GM18867 (cell line): ENCODE results near the gene CAMK4.
"Not testable (repeated sequence)": the region's sequence is repeated elsewhere in the genome, so short reads cannot be mapped to it uniquely, and the experiment has no call there.

Experiments
- ATAC-seq: cut with Tn5 transposase; IDR thresholded peaks from one replicate; pipeline ENCODE4 v1.9.1; 2021; ENCODE audit warnings: mild to moderate bottlenecking, moderate library complexity; ENCODE audit not compliant: unreplicated experiment

The CAMK4 gene

DNA sequence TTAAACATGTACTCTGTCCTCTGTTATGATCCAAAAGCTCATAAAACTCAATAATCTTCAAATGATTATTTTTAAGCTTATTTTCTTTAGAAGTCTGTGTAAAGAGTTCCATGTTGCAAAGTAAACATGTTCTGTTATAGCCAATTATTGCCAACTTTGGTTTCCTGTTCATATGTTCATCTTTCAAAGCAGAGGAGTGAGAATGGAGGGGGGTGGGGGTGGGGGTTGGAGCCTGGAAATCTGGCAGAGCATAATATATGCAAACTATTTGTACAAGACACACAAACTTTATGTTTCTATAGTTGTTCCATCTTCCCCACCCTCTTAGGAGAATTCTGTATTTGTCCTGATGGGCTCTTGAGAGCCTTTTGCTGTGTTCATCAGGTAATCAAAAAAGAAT is 153.1 kb downstream of the CAMK4 start:
- ATAC-seq, result no peak

DNA sequence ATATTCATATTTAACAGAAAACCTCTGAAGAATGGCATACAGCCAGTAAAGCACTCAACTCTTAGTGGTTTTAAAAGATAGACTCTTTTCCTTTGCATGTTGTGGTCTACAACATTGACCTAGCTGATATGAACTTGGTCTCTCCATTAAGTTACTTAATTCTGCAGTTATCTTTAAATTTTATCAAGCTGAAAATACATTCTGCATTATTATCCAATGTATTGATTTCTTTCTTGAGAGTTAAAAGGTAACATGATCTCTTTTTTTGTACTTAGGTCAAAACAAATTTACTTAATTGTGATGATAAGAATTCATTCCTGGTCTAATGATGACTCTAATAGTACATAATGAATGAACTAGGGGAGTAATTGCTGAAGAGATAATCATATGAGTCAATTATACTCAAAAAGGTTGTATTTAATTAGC is 155.2 kb downstream of the CAMK4 start:
- ATAC-seq, result no peak

DNA sequence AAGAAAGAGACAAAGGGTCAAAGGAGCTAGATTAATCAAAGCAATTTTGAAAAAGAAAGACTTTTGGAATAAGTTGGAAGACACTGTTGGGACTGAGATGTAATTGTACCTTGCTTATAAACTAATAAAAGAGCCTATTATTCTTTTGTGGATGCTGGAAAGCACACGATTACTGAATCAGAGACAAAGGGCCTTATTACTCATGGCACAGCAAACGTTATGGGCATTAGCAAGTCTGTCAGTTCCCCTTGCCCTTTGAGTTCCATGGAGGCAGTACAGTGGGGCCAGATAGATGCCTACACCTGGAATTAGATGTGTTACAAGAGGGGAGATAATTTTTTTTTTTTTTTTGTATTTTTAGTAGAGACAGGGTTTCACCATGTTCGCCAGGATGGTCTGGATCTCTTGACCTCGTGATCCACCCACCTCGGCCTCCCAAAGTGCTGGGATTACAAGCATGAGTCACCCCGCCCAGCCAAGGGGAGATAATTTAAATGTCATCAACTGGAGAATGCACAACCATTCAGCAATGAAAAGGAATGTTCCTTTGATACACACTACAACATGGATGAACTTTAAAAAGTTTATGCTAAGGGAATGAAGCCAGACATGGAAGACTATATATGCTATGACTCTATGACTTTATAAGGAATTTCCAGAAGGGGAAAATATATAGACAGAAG is 159.2 kb downstream of the CAMK4 start:
- ATAC-seq, result no peak

DNA sequence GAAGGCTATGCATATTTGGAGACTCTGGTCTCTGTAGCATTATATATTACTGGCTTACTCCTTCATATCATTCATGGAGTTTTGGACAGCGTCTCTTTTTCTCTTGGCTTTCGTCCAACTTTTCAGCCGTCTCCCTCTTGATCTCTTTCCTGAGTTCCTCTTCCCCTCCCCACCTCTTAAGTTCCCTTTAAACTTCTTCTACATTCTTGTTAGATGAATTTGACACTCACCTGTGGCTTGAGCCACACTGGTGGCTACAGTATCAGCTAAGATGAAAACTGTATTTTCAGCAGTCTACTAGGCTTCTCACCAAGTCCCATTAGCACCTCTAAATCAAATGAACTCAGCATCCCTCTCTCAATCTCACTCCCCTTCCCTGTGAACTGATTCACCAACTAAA is 160.0 kb downstream of the CAMK4 start:
- no peak for ATAC-seq

DNA sequence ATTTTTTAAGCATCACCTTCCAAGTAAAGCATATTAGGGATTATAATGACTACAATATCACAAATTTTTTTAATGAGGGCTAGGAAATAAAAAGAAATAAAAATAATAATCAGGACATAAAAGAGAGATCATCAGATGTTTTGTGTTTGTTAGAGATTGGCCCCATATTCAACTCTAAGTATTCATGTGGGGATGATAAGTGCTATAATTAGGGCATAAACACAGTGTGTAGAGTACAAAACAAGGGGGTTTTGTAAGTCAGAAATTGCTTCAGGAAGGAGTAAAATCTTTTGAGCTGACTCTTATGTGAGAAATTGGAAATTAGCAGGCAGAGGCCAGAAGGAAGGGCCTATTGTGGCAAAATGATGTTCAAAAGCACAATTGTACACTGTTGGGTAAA is 160.9 kb downstream of the CAMK4 start:
- no peak for ATAC-seq

DNA sequence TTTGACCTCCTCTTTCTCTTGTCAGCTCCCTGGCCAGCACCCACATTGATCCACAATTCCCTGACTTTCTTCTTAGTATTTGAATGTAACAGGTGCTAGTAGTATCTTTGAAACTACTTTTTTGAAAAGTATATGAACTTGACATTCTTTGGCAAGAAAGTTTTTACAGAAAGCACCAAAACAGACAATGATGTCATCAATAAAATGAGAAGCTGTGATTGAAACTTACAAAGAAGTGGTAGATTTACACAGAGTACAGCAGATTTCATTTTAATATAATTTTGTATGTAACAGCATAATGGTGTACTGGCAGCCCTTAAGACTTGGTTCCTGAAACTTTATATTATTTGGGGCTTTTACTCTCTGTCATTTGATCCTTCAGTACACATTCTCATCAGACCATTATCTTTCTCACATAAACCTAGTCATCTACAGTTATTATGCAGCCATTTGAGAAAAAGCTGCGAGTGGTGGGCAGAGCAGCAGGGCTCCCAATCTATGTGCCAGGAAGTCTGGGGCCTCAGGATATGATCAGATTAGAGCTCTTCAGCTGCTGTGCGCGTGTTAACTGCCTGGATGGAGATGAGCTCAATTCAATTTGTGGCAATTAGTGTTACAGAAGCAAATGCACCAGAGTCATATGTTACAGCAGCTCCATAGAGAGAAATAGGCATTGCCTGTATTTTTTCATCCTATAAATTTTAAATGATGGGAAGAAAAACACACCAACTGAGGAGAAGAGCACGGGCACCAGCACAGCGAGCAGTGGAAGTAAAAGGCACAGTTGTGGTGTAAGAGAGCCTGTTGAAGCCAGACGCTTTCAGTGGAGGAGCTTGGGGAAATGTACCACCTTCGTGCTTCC is 162.0 kb downstream of the CAMK4 start:
- no peak for ATAC-seq

- ATAC-seq, result no peak
These were observed 162.6 kb downstream of the CAMK4 start for GRCh38 chr5:111386832-111387162.

GRCh38 chr5:111387361-111387760 is 163.2 kb downstream of the CAMK4 start:
- ATAC-seq, result no peak

- ATAC-seq, result no peak
These were observed 165.4 kb downstream of the CAMK4 start for GRCh38 chr5:111389390-111390082.

DNA sequence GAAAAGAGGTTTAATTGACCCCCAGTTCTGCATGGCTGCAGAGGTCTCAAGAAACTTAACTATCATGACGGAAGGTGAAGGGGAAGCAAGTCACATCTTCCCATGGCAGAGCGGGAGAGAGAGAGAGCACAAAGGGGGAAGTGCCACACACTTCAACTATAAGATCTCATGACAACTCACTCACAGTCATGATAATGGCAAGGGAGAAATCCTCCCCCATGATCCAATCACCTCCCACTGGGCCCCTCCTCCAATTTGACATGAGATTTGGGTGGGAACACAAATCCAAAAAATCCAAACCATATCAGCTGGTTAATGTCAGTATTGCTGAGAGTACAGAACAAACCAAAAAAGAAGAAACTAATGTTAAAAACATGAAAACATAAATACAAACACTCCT is 168.0 kb downstream of the CAMK4 start:
- ATAC-seq, result no peak

DNA sequence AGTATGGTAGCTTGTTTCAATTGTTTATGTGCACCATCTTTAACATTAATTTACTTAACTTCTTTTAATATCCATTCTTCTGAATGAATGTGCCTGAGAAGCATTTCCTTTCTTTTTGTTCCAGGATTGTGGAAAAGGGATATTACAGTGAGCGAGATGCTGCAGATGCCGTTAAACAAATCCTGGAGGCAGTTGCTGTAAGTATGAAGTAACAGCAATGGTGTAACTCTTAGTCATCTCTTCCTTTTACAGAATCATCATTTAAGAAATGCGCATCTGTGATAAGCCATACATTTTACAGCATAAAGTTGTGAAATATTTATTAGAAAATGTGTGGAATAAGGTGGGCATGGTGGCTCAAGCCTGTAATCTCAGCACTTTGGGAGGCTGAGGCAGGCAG is 170.4 kb downstream of the CAMK4 start:
- ATAC-seq, result no peak

- no peak for ATAC-seq
These were observed 173.8 kb downstream of the CAMK4 start for GRCh38 chr5:111398013-111398412.

DNA sequence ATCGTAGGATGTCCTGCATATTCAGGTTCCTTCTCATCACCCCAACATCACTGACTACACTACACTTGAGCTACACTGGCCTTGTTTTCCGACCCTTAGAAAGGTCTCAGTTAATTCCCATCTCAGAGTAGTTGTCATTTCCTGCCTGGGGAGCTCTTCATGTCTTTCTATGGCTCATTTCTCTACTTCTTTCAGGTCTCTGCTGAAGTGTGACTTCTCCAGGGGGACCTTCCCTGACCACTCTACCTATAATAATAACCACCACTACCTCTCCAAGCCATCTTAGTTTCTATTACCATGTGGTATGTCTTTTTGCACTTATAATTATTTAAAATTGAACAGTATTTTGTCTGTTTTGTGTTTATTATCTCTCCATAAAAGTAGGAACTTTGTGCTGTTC is 174.9 kb downstream of the CAMK4 start:
- ATAC-seq, result no peak

GRCh38 chr5:111401906-111402305 is 177.7 kb downstream of the CAMK4 start:
- ATAC-seq, result no peak

- no peak for ATAC-seq
These were observed 180.1 kb downstream of the CAMK4 start for GRCh38 chr5:111404270-111404769.

DNA sequence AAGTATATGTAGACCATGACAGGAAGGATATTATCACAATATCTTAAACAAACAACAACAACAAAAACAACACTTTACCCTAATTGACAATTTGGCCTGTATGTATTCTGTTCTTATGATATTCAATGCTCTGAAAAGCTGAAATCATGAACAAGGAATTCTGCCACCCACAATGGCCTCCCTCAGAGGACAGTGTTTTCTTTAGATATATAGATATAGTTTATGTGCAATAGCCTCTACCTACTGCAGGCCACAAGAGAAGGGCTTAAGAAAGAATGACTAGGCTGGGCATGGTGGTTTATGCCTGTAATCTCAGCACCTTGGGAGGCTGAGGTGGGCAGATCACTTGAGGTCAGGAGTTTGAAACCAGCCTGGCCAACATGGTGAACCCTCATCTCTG is 183.4 kb downstream of the CAMK4 start:
- ATAC-seq, result no peak

- no peak for ATAC-seq
These were observed 184.6 kb downstream of the CAMK4 start for GRCh38 chr5:111408817-111409216.

DNA sequence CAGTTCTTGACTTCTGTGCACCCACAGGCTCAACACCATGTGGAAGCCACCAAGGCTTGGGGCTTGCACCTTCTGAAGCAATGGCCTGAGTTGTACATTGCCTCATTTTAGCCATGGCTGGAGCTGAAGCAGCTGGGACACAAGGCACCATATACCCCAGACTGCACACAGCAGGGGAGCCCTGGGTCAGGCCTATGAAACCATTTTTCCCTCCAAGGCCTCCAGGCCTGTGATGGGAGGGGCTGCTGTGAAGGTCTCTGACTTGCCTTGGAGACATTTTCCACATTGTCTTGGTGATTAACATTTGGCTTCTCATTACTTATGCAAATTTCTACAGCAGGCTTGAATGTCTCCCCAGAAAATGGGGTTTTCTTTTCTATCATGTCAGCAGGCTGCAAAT is 185.1 kb downstream of the CAMK4 start:
- not testable (repeated sequence) for ATAC-seq

DNA sequence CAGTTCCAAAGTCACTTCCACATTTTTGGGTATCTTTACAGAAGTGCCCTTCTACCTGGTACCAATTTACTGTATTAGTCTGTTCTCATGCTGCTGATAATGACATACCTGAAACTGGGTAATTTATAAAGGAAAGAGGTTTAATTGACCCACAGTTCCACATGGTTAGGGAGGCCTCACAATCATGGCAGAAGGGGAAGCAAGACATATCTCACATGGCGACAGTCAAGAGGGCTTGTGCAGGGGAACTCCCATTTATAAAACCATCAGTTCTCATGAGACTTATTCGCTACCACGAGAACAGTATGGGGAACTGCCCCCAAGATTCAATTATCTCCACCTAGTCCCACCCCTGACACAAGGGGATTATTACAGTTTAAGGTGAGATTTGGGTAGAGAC is 185.9 kb downstream of the CAMK4 start:
- not testable (repeated sequence) for ATAC-seq

- ATAC-seq, result no peak
These were observed 187.1 kb downstream of the CAMK4 start for GRCh38 chr5:111411301-111411700.

- no peak for ATAC-seq
These were observed 188.4 kb downstream of the CAMK4 start for GRCh38 chr5:111412593-111412992.

DNA sequence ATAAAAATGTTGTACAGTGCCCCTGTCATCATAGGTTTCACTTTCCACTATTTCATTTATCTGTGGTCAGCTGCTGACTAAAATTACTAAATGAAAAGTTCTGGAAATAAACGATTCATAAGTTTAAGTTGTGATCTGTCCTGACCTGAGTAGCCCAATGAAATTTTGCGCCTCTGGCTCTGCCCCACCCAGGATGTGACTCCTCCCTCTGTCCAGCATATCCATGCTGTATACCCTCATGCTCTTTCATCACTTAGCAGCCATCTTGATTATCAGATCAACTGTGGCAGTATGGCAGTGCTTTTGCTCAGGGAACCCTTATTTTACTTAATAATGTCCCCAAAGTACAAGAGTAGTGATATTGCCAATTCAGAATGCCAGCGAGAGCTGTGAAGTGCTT is 190.9 kb downstream of the CAMK4 start:
- ATAC-seq, result no peak
